ENCODE results near the gene LARGE1.

LARGE1 gene

DNA sequence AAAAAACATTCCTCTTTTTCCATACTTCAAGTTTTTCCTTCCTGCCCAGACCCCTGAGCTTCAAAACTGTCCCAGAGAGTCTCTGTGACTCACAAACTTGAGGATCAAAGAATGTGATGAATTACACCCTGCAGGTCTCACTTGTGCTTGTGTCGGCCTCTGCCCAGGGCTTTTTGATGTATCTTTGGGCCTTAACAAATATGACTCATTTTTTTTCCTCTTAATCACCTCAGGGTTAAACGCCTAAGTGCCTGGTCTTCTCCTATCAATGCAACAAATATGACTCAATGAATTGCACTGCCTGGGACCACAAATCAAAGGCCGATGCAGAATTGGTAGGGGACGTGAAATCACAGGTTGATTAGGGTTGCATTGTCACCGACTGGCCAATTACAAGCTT lies 267.7 kb downstream of the LARGE1 start:
- no peak for FAIRE-seq
- DNase-seq (ENCODE audit: insufficient read length, low spot score), result no peak
- TF ChIP-seq, protein P1, sequence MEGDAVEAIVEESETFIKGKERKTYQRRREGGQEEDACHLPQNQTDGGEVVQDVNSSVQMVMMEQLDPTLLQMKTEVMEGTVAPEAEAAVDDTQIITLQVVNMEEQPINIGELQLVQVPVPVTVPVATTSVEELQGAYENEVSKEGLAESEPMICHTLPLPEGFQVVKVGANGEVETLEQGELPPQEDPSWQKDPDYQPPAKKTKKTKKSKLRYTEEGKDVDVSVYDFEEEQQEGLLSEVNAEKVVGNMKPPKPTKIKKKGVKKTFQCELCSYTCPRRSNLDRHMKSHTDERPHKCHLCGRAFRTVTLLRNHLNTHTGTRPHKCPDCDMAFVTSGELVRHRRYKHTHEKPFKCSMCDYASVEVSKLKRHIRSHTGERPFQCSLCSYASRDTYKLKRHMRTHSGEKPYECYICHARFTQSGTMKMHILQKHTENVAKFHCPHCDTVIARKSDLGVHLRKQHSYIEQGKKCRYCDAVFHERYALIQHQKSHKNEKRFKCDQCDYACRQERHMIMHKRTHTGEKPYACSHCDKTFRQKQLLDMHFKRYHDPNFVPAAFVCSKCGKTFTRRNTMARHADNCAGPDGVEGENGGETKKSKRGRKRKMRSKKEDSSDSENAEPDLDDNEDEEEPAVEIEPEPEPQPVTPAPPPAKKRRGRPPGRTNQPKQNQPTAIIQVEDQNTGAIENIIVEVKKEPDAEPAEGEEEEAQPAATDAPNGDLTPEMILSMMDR (IDR thresholded peaks at IDR 0.05; ENCODE audit: insufficient read depth, missing control alignments), result no peak

DNA sequence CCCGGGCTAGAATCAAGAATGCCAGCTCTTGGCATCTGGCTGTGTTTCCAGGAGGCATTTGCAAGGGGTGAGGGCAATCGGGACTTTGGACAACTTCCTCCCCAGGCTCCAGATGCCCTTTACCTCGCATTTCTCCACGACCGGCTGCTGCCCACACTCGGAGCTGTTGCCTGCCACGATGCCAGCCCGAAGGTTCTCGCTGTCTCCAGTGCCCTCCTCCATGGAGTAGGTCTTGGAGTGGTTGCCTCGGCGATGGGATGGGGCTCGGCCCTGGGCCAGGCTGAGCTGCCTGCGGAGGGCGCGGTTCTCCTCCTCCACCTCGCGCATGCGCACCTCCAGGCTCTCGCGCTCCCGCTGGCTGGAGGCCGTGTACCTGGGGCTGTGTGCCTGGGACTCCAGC lies 270.0 kb downstream of the LARGE1 start:
- TF ChIP-seq, protein P1 (IDR thresholded peaks at IDR 0.05; ENCODE audit: insufficient read depth, missing control alignments), result no peak
- FAIRE-seq (no peak), DNase-seq (ENCODE audit: insufficient read length, low spot score) (no peak)

DNA sequence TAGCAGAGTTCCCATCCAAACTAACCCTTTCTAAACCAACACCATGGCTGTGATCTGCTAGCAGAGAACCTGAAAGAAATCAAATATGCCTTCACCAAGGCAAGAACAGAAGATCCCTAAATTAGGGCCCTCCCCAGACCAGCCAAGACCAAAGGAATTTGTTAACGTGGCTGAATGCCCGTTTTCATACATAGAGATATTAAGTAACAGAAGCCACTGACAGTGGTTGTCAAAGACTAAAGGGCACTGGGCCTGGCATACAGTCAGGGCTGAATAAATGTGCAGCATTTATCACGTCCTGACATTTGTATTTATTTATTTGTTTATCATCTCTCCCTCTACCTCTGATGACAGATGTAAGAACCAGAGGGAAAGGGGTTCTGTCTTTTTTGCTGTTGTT lies 271.8 kb downstream of the LARGE1 start:
- TF ChIP-seq, protein P1 (IDR thresholded peaks at IDR 0.05; ENCODE audit: insufficient read depth, missing control alignments), result no peak
- no peak for FAIRE-seq
- DNase-seq (ENCODE audit: insufficient read length, low spot score), result no peak

DNA sequence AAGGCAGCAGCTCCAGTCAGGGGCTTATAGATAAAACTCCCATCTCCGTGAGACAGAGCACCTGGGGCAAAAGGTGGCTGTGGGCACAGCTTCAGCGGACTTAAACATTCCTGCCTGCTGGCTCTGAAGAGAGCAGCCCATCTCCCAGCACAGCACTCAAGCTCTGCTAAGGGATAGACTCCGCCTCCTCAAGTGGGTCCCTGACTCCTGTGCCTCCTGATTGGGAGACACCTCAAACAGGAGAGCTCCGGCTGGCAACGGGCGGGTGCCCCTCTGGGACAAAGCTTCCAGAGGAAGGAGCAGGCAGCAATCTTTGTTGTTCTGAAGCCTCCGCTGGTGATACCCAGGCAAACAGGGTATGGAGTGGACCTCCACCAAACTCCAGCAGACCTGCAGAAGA lies 279.4 kb downstream of the LARGE1 start:
- TF ChIP-seq, protein P1 (IDR thresholded peaks at IDR 0.05; ENCODE audit: insufficient read depth, missing control alignments), result no peak
- DNase-seq (ENCODE audit: insufficient read length, low spot score) (no peak), FAIRE-seq (no peak)

DNA sequence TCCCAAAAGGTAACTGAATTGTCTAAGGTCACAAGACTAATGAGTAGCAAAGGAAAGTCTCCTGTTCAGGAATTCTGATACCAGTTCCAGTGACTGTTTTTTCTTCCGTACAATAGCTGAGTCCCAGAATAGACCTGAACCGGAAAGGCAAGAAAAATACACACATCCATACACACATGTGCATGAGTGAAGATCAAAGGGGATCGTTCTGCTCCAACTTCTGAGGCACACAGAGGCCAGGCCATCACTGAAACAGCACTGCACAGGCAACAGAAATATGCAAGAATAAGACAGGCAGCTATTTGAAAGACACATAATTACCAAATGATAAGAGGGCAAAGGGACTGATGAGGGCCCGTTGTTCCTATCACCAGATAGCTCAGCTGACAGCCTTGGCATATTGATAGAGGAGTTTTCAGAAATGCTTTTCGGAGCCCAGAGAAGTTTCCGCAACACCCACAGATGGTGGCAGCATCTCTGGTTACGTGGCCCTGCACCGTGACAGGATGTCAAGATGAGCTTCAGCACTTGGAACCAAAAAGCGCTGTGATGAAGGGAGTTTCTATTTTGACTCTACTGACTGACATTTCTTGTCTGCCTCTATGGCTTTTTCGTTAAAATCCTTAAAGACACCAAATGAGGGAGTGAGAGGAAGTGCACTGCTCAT lies 280.6 kb downstream of the LARGE1 start:
- TF ChIP-seq, protein P1 (IDR thresholded peaks at IDR 0.05; ENCODE audit: insufficient read depth, missing control alignments), result no peak
- no peak for FAIRE-seq

DNA sequence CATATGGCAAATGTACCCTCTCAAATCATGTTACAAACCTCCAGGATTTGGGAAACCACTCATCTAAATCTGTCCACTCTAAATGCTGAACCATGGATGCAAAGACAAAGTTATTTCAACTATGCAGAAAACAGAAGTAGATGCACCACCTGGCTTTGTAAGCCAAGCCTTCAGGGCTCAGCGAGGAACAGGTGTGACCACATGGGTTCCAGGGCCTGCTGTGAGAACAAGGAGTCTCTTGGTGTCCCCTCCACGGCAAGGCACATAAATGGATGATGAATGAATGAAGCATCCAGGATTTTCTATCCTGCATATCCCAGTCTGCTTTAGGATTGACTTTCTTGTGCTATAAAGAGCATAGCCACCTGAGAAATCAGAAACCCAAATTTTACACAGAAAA lies 284.5 kb downstream of the LARGE1 start:
- DNase-seq (ENCODE audit: insufficient read length, low spot score) (no peak), FAIRE-seq (no peak)
- TF ChIP-seq, protein P1 (IDR thresholded peaks at IDR 0.05; ENCODE audit: insufficient read depth, missing control alignments), result no peak

More for the DNA sequence above, 280.6 kb downstream of the LARGE1 start:
- DNase-seq (ENCODE audit: insufficient read length, low spot score), result no peak

DNA sequence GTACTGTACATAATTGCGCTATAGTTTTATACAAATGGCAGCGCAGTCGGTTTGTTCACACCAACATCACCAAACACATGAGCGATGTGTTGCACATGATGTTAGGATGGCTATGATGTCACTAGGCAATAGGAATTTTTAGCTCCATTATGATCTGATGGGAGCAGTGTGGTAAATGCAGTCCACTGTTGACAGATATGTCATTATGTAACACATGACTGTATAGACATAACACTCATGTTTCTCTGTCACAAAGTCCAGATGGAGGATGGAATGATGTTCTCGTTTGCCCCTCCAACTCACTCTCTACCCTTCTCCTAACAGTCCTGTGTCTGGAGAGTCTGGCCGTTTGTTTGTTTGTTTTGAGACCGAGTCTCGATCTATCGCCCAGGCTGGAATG lies 288.5 kb downstream of the LARGE1 start:
- TF ChIP-seq, protein P1 (IDR thresholded peaks at IDR 0.05; ENCODE audit: insufficient read depth, missing control alignments), result no peak
- DNase-seq (ENCODE audit: insufficient read length, low spot score) (no peak), FAIRE-seq (no peak)
